ENCODE measurements around the gene USP11. TPM values are rescaled to one million over a fixed set of nuclear protein-coding genes. Genes with fewer than 3 reads are reported as not detected.

Gene USP11
- total and polyA plus RNA-seq, 2 experiments from 2014 or later: 64.2 to 65.1 TPM

DNA sequence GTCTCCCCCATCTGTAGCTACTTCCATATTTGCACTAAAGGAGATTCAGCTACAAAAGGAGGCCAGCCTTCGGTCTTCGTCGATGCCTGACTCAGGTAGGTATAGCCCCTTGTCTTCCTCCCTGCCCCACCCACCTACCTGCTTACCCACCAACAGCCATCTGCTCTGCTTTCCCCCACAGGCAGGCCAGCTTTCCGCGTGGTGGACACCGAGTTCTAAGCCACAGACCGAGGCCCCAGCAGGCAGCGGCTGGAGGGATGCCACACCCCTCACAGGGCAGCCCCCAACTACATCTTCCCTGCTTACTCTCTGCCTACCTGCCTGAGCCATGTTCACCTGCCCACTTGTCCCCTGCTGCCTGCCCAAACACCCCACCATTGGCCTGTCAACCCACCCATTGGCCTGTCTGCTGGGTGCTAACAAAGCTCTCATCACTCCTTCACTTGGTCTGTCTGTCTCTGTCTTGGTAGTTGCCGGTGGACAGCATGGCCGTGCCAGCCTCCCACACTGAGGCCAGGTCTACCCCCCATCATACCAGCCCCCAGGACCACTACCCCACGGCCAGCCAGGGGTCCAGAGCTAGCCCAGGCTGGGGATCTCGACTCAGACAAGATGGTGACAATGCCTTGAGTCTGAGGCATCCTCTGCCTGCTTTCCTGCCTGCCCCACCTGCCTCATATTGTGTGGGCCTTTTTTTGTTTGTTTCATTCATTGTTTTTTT lies 4.1 kb upstream of the USP11 start:
- H3F3A ChIP-seq (replicated peaks; ENCODE audit: low read depth): no peaks in the 10 kb centered on the region
- no peaks in the 10 kb centered on the region for H3K79me2 ChIP-seq (replicated peaks; ENCODE audit: insufficient read depth)
- no peak for DNase-seq (ENCODE audit: low spot score)
- H3K4me3 ChIP-seq: no peak overlapping the region
- no peaks in the 10 kb centered on the region; the same call in 1 of the 3 replicates for H3K9me3 Mint-ChIP-seq
- TF ChIP-seq STAT1 (IDR thresholded peaks at IDR 0.05; ENCODE audit: unreplicated experiment) (no peak), POLR2AphosphoS5 (IDR thresholded peaks at IDR 0.05; ENCODE audit: low read depth) (no peak), JUNB (IDR thresholded peaks at IDR 0.05; ENCODE audit: unreplicated experiment) (no peak), CREB1 (CRISPR knock-in tag; IDR thresholded peaks at IDR 0.05; ENCODE audit: low read depth) (no peak), ZNF331 (CRISPR knock-in tag; IDR thresholded peaks at IDR 0.05; ENCODE audit: low read depth) (no peak), NANOG (IDR thresholded peaks at IDR 0.05; ENCODE audit: borderline replicate concordance) (no peak), ZNF114 (CRISPR knock-in tag; IDR thresholded peaks at IDR 0.05) (no peak), EZH2phosphoT487 (IDR thresholded peaks at IDR 0.05; ENCODE audit: unreplicated experiment) (no peak), EZH2 (IDR thresholded peaks at IDR 0.05; ENCODE audit: low read depth, unreplicated experiment) (no peak)
- TF ChIP-seq, protein P1, sequence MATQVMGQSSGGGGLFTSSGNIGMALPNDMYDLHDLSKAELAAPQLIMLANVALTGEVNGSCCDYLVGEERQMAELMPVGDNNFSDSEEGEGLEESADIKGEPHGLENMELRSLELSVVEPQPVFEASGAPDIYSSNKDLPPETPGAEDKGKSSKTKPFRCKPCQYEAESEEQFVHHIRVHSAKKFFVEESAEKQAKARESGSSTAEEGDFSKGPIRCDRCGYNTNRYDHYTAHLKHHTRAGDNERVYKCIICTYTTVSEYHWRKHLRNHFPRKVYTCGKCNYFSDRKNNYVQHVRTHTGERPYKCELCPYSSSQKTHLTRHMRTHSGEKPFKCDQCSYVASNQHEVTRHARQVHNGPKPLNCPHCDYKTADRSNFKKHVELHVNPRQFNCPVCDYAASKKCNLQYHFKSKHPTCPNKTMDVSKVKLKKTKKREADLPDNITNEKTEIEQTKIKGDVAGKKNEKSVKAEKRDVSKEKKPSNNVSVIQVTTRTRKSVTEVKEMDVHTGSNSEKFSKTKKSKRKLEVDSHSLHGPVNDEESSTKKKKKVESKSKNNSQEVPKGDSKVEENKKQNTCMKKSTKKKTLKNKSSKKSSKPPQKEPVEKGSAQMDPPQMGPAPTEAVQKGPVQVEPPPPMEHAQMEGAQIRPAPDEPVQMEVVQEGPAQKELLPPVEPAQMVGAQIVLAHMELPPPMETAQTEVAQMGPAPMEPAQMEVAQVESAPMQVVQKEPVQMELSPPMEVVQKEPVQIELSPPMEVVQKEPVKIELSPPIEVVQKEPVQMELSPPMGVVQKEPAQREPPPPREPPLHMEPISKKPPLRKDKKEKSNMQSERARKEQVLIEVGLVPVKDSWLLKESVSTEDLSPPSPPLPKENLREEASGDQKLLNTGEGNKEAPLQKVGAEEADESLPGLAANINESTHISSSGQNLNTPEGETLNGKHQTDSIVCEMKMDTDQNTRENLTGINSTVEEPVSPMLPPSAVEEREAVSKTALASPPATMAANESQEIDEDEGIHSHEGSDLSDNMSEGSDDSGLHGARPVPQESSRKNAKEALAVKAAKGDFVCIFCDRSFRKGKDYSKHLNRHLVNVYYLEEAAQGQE (IDR thresholded peaks at IDR 0.05; ENCODE audit: unreplicated experiment): no peak
- TF ChIP-seq, protein P2, sequence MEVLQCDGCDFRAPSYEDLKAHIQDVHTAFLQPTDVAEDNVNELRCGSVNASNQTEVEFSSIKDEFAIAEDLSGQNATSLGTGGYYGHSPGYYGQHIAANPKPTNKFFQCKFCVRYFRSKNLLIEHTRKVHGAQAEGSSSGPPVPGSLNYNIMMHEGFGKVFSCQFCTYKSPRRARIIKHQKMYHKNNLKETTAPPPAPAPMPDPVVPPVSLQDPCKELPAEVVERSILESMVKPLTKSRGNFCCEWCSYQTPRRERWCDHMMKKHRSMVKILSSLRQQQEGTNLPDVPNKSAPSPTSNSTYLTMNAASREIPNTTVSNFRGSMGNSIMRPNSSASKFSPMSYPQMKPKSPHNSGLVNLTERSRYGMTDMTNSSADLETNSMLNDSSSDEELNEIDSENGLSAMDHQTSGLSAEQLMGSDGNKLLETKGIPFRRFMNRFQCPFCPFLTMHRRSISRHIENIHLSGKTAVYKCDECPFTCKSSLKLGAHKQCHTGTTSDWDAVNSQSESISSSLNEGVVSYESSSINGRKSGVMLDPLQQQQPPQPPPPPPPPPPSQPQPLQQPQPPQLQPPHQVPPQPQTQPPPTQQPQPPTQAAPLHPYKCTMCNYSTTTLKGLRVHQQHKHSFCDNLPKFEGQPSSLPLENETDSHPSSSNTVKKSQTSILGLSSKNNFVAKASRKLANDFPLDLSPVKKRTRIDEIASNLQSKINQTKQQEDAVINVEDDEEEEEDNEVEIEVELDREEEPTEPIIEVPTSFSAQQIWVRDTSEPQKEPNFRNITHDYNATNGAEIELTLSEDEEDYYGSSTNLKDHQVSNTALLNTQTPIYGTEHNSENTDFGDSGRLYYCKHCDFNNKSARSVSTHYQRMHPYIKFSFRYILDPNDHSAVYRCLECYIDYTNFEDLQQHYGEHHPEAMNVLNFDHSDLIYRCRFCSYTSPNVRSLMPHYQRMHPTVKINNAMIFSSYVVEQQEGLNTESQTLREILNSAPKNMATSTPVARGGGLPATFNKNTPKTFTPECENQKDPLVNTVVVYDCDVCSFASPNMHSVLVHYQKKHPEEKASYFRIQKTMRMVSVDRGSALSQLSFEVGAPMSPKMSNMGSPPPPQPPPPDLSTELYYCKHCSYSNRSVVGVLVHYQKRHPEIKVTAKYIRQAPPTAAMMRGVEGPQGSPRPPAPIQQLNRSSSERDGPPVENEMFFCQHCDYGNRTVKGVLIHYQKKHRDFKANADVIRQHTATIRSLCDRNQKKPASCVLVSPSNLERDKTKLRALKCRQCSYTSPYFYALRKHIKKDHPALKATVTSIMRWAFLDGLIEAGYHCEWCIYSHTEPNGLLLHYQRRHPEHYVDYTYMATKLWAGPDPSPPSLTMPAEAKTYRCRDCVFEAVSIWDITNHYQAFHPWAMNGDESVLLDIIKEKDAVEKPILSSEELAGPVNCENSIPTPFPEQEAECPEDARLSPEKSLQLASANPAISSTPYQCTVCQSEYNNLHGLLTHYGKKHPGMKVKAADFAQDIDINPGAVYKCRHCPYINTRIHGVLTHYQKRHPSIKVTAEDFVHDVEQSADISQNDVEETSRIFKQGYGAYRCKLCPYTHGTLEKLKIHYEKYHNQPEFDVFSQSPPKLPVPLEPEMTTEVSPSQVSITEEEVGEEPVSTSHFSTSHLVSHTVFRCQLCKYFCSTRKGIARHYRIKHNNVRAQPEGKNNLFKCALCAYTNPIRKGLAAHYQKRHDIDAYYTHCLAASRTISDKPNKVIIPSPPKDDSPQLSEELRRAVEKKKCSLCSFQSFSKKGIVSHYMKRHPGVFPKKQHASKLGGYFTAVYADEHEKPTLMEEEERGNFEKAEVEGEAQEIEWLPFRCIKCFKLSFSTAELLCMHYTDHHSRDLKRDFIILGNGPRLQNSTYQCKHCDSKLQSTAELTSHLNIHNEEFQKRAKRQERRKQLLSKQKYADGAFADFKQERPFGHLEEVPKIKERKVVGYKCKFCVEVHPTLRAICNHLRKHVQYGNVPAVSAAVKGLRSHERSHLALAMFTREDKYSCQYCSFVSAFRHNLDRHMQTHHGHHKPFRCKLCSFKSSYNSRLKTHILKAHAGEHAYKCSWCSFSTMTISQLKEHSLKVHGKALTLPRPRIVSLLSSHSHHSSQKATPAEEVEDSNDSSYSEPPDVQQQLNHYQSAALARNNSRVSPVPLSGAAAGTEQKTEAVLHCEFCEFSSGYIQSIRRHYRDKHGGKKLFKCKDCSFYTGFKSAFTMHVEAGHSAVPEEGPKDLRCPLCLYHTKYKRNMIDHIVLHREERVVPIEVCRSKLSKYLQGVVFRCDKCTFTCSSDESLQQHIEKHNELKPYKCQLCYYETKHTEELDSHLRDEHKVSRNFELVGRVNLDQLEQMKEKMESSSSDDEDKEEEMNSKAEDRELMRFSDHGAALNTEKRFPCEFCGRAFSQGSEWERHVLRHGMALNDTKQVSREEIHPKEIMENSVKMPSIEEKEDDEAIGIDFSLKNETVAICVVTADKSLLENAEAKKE (CRISPR knock-in tag; IDR thresholded peaks at IDR 0.05): no peak
- TF ChIP-seq, protein P3, sequence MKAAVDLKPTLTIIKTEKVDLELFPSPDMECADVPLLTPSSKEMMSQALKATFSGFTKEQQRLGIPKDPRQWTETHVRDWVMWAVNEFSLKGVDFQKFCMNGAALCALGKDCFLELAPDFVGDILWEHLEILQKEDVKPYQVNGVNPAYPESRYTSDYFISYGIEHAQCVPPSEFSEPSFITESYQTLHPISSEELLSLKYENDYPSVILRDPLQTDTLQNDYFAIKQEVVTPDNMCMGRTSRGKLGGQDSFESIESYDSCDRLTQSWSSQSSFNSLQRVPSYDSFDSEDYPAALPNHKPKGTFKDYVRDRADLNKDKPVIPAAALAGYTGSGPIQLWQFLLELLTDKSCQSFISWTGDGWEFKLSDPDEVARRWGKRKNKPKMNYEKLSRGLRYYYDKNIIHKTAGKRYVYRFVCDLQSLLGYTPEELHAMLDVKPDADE (IDR thresholded peaks at IDR 0.05): no peak
- TF ChIP-seq, protein P4, sequence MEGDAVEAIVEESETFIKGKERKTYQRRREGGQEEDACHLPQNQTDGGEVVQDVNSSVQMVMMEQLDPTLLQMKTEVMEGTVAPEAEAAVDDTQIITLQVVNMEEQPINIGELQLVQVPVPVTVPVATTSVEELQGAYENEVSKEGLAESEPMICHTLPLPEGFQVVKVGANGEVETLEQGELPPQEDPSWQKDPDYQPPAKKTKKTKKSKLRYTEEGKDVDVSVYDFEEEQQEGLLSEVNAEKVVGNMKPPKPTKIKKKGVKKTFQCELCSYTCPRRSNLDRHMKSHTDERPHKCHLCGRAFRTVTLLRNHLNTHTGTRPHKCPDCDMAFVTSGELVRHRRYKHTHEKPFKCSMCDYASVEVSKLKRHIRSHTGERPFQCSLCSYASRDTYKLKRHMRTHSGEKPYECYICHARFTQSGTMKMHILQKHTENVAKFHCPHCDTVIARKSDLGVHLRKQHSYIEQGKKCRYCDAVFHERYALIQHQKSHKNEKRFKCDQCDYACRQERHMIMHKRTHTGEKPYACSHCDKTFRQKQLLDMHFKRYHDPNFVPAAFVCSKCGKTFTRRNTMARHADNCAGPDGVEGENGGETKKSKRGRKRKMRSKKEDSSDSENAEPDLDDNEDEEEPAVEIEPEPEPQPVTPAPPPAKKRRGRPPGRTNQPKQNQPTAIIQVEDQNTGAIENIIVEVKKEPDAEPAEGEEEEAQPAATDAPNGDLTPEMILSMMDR (conservative IDR thresholded peaks at IDR 0.05; ENCODE audit: low read depth in 2 of 2): no peak
- H3K4me2 ChIP-seq: no peak overlapping the region
- H3K4me1 ChIP-seq (ENCODE audit: insufficient read depth): no peaks in the 10 kb centered on the region; the same call in 1 of the 2 replicates
- peaks cover 40% of the 10 kb centered on the region for H3K36me3 Mint-ChIP-seq (ENCODE audit: low read depth)
- peaks cover 6% of the 10 kb centered on the region for H3K36me3 ChIP-seq (ENCODE audit: insufficient read depth)
- no peak overlapping the region for H3K27ac Mint-ChIP-seq
- no peaks in the 10 kb centered on the region for H3K9me2 ChIP-seq (ENCODE audit: insufficient read depth)
- ATAC-seq: no peak
- no peak overlapping the region for H2AFZ ChIP-seq
- H3K27ac ChIP-seq (ENCODE audit: low read depth): no peak overlapping the region
- H3K27me3 ChIP-seq (ENCODE audit: insufficient read depth): no peaks in the 10 kb centered on the region
- H4K20me1 ChIP-seq (replicated peaks; ENCODE audit: insufficient read depth): no peaks in the 10 kb centered on the region
- H3K4me3 Mint-ChIP-seq: no peak overlapping the region
- H3K27me3 Mint-ChIP-seq (ENCODE audit: insufficient read depth, low read depth, poor library complexity): peaks cover 4% of the 10 kb centered on the region
- H3K4me1 Mint-ChIP-seq: no peaks in the 10 kb centered on the region; the same call in 2 of the 3 replicates
